ENCODE measurements around the gene ZIC1.

The ZIC1 gene

DNA sequence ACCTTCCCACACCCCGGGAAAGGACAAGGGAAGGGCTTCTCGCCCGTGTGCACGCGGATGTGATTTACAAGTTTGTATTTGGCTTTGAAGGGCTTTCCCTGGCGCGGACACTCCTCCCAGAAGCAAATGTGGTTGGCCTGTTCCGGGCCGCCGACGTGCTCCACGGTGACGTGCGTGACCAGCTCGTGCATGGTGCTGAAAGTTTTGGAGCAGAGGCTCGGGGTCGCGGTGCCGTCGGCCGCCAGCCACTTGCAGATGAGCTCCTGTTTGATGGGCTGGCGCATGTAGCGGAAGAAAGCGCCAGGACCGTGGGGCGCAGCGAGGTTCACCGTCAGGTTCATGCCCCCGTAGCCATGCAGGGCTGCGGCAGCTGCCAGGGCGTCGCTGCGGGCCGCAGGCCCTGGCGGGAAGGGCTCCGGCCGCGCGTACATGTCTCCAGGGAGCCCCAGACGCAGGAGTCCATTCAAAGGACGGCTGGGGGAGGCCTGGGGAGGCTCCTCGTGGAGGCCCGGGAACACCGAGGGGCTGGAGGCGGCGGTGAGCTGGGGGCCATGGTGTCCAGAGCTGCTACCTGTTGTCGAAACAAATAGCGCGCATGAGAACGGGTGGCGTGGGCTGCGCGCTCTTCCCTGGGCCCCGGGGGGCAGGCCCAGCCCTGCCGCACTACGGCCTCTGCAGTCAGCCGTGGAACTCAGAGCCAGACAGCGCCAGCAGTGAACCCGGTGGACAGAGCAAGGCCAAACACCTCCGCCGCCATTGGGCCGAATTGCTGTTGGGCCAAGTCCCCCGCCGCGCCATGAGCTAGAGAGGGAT lies 13.1 kb upstream of the ZIC1 start:
- FAIRE-seq, result no peak

DNA sequence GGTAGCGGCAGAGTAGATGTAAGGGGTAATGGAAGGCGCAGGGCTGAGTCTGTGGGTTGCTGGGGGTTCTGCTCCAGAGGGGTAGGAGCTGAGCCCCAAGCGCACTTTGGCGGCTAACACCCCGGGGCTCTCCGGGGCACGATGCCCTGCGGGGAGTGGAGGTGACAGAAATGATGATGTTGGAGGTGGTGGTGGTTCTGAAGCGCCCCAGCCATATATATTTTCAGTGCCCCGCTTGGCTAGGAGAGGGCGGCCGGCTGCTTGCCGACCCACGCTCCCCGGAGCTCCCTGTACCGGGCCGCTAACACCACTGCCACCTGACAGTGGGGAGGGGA lies 12.5 kb upstream of the ZIC1 start:
- no peak for FAIRE-seq

DNA sequence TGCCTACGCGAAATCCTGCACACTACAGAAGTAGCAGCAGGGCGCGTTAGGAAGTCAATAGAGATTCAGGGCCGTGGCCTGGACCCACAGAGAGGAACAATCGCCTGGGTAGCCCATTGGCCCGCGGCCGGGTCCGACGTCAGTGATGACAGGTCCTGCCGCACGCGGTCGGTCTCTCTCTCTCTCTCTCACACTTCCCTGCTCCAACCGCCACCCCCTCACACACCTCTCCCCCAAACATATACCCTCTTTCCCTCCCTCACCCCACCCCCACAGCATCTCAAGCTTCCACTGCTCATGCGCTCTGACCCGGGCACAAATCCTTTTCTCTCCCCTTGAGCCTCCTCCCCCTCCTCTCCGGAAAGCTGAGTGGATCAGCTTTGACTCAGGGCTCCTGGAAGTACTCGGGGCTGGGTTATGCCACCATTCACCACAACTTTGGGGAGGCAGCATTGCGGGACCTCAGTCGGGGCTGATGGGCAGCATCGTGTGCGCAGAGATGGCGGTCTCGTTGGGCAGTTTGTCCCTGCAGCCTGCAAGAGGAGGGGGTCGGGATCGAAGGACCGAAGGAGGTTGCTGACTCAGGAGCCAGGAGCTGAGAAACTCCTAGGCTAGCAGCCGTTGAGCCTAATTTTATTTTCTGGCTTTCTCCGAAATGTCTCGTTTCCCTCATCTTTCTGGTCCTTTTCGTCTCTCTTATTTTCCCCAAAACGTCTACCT lies 11.8 kb upstream of the ZIC1 start:
- FAIRE-seq, result no peak

DNA sequence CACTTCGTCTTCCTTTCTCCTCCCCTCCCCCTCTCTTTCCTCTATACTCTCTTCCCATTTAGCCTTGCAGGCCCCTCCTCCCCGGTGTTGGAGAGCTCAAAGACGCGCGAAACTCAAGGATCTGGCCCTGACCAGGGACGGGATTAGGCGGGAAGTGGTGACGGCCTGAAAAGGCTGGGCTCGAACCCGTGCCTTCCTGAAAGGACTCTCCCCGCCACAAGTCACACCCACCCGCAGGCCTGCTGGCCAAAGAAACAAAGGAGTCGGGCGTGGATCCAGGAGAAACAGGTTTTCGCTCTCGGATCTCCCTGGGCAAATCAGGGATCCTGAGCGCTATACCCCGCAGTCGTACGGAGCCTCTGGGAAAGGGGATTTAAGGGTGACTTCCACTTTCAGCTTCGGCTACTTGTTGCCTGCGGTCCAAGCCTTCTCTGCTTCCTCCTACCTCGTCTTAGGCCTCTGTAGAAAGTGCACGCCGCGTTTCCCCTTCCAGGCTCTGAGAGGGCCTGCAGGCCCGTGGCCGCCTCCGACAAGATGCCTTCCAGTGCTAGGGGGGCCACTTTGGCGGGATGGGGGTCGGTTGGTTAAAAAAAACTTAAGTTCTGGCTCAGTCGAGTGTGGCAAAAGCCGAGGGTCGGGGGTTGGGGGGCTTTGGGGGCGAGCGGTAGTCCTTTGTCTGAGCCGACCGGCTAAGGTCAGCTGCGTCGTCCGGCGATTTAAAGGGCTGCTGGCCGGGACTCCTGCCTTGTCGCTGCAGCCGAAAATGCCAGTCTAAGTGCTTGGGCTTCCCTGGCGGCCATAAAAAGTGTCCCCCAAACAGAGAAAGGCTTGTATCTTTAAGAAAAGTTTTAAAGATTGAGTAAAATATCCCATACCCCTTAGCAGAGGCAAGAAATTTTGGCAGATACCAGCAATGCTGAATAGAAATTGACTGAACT lies 11.0 kb upstream of the ZIC1 start:
- FAIRE-seq, result no peak

DNA sequence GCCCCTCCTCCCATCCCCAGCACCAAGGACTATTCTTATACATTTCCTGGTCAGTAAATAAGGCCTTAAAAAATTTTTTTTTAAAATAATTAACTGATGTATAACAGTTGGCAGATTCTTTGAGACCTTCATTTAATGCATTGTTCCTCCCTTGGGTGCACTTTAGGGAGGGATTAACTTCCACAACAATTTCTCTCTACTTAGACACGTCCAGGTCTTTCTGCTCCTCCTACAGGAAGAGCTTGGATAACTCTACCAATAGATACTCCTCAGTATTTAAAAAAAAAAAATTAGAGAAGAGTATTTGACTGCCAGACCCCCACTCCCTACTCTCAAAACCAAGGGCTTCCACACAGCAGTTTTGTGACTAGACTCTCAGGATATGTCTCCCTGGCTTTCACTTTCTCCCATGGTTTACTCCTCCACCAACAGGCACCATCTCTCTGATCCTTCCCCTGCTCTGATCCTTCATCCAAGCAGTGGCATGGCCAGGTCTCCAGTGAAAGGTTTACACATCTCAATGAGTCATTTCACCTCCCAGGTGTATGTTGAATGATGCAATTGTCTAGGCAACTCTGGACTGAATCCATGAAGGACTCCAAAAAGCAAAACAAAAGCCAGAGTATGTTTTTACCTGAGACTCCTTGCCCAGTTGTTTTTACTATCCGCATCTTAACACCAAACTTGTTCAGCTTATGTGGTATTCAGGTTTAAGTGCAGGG lies 10.2 kb upstream of the ZIC1 start:
- FAIRE-seq, result no peak

DNA sequence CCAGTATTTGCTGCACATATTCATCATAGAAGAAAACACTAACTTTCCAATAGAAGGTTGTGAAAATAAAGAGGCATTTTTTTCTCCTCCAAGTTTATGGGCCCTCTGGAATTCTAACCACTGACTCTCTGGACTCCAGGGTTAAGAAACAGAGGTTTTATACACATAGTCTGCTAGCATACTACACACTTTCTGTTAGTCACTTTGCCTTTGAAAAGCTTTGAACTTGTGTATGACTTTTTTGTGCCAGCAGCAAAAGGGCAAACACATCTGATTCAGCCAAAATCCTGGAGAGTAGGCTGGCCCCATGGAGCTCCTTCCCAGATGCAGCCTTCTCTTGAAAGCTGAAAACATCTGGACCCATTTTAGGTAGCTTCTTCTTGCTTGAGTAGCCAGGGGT lies 9.1 kb upstream of the ZIC1 start:
- no peak for FAIRE-seq

DNA sequence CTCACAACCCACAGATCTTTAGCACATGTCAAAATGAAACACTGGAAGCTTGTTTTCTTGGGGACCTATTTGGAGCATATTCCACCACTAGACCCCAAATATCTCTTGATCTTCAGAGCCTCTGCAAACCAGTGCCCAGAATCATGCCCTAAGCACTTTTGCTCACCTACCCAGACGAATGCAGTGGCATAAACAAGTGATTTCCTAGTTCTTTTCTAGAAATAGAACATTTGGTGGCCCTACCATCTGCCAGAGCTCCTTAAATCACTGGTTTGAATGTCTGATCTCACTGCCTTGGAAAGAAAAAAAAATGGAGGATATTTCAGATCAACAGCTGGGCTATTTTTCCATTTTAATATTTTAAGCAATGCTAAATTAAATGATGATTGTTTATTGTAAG lies 8.2 kb upstream of the ZIC1 start:
- FAIRE-seq, result no peak

DNA sequence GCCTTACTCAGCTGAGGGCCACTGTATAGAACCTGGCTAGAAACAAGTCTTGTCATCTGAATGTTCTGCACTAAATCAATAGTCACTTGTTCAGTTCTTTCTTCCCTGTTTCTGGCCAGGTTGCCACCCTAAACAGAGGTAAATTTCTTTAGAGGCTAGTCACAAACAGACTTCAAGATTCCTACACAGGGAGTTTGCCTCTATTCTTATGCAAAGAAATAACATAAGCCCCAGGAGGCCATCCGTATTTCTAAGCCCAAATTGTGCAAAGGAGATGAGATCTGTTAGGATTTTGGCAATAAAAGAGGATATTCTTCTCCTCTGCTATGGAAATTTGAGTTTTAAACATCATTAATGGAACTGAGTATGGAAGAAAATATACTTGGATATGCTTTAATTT lies 7.7 kb upstream of the ZIC1 start:
- no peak for FAIRE-seq

DNA sequence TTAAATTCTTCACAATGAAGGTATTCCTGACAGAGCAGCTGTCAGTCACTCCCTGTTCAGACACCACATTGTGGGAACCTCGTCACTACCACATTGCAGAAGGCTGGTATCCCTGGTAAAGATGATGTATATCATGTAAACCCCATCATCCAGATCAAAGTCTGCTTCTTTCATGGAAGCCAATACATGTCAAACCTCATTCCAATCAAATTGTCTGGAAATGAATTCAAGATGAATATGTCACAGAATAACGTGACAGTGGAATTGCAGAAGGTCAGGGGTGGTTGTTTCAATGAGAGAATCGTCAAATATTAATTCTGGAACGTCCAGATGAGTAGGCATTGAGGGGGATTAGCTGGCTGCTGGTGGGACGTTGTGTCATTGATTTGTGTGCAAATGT lies 7.0 kb upstream of the ZIC1 start:
- FAIRE-seq, result no peak

DNA sequence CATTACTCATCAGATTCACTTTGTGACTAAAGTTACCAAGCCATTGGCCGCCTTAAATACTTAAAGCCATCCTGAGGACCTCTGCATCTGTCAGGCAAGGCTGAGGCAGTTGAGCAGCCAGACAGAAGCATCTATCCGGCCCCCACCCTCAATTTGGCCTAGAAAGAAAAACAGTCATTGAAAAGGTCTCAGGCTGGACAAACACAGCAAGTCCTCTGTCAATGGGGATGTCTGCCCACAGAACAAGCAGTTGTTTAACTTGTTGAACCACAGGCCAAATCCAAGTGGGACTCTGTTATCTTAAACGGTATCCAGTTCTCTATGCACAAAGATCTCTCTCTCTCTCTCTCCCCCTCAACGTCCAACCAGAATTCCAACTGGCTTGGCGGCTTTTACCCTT lies 5.7 kb upstream of the ZIC1 start:
- FAIRE-seq, result no peak

DNA sequence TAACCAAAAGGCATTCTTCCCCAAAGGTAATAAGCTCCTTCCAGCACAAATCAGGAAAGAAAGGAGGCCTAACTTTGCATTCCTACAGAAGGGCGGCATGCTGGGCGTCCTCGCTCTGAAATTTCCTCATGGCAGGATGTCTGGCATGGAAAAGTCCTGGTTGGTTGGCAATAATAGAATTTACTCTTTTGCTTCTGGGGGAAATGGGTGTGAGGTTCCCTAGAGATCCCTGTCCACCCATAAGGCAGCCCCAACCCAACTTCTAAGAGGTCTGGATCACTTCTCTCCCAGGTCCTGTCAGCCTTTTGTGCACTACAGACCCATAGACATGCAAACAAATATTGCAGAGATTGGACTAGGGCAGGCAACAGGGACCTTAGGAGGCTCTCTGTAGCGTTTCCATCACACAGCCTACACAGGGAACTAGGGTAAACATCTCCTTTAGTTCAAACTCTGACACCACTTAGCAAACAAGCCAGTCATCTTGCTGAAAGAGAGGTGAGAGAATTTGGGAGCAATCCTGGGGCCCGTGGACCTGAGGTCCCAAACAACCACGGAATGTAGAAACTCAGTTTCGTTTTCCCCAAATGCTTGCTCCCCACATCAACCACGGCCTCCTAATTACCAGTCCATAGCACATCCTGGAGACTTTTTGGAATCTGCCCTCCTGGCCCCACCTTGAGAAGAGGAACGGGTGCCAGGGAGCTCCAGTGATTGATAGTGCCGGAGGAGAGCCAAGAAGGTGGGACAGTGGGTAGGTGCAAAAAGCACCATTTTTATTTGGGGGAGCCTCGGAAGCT lies 5.0 kb upstream of the ZIC1 start:
- FAIRE-seq, result no peak

DNA sequence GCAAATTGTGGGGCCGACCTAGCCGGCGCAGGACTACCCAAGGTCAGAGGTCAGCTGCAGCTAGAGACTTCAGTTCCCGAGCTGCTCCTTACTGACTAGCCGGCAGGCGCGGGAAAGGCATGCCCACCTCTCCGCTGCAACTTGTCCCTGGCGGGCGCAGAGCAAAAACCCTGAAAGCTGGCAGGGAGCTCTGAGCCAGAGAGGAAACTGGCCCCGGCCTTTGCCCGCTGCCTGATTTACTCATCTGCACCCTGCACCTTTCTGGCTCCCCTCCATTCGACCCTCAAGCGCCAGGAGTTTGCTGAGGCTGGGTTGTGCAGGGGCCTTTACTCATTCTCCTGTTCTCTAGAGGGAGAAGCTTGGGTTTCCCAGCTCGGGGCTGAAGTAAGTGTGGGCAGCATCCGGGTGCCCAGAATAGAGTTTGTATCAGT lies 4.3 kb upstream of the ZIC1 start:
- no peak for FAIRE-seq

DNA sequence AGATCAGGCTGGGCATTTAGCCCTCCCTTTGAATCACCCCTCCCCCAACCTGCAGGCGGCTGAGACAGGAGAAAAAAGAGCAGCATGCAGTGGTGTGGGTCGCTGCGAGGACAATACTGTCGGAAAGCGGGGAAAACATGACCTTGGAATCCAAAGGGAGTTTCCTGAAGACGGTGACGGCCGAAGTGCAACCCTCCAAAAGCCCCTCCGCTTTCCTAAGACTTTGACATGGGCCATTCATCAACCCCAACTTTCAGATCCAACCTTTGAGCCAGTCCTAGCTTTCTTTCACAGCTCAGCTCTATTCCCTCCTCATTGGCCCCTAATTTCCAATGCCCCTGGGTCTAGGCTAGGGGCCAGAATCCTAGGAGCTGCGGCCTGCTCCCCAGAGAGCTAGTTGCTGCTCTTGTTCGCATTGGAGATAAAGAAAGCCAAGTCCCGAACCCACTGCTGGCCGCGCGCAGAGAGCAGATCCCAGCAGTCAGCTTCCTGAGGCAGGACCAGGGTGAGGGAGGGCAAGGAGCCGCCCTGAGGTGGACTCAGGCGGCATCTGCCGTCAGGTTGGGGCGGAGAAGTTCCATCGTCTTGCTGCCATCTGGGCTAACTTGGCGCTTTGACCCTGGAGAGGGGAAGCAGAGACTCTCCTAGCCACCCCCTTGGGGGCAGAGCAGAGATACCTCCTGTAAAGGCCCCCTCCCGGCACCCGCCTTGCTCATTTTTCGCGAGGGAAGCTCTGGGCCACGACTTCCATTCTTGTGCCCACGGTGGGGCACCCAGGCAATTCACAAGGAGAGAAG lies 3.7 kb upstream of the ZIC1 start:
- FAIRE-seq, result no peak

DNA sequence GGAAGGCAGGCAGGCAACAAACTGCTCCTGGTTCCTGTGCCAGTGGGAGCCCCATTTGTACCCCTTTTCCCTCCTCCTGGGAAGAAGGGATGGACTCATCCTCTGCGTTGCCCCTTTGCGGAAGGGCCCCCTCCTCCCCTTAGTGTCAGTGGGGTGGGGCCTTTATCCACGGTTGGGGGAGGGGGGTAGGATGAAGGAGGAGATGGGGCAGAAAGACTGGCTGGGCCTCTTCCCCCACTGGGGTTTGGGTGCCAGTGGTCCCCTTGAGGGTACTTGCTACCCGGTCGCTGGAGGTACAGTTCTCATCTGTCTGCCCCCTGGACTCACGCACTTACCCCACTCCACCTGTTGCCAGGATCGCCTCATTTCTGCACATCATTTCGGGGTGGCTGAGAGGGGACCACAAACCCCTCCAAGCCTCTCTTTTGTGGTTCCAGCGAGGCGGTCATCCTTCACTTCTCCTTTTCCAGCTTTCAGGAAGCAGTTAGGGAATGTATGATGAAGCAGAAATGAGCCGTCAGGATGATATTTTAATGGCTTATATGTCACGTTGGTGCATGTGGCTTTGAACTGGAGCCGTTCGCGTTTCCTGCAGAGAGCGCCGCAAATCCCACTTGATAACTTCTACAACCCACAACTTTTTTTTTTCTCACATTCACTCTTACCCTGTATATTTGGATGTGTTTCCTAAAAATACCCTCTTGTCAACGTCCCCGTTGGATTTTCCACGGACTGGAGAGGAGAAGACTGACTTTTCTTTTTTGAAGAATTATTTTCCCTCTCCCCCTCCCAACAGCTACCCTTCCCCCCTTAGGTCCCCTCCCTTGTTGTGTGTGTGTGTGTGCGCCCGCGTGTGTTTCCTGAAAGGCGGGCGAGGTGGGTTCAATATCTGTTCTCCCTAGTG lies 2.9 kb upstream of the ZIC1 start, which contains the start of gene ZIC4:
Gene ZIC4 (minus strand): TSS at position 516 of the 904 bp plus-strand sequence. CDS start 3,746 bp downstream, outside the sequence.
- FAIRE-seq, result no peak

DNA sequence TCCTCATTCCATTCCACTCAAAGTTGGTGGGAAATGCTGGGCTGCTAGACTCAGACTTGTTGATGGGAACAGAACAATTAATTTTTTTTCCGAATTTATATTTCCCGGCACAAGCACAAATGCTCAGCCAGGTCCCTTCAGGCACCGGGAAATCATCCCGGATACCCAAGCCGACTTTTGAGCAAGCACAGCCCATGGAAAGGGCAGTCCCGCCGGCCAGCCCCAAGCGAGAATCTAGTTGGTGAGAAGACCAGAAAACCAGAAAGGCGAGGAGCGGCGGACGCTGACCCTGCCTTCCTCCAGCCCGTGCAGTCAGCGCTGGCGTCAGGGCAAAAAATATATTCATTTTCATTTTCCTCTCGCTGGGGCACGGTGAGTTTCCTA lies 2.1 kb upstream of the ZIC1 start:
- FAIRE-seq, result no peak

DNA sequence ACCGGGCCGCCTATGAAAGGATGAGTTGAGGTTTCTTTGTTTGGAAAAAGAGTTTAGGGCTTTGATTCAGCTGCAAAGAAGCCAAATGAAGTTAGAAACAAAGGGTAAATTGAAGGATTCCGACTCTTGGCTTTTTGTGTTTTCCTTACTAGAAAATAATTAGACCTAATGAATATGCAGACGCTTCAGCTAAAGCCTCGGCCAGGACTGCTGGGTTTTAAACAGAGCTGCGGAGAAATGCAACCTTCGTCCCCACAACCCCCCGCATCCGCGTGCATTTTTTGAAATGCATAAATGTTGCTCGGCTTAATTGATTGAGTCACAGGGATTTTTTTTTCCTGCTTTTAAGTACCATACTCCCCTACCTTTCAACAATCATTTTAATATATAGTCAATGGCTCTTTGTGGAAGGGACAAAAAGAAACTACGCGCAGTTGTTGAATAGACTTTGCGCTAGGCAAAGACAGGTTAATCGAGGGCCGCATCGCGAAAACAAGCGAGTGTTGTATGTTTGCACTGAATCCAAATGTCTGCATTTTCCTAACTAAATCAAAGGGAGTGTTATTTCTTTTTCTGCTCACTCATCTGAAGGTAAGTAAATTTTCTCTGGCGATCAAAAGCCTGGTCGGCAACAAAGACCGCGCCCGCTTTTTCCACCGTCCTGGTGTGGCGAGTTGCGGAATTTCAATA lies 1.5 kb upstream of the ZIC1 start:
- FAIRE-seq, result no peak

DNA sequence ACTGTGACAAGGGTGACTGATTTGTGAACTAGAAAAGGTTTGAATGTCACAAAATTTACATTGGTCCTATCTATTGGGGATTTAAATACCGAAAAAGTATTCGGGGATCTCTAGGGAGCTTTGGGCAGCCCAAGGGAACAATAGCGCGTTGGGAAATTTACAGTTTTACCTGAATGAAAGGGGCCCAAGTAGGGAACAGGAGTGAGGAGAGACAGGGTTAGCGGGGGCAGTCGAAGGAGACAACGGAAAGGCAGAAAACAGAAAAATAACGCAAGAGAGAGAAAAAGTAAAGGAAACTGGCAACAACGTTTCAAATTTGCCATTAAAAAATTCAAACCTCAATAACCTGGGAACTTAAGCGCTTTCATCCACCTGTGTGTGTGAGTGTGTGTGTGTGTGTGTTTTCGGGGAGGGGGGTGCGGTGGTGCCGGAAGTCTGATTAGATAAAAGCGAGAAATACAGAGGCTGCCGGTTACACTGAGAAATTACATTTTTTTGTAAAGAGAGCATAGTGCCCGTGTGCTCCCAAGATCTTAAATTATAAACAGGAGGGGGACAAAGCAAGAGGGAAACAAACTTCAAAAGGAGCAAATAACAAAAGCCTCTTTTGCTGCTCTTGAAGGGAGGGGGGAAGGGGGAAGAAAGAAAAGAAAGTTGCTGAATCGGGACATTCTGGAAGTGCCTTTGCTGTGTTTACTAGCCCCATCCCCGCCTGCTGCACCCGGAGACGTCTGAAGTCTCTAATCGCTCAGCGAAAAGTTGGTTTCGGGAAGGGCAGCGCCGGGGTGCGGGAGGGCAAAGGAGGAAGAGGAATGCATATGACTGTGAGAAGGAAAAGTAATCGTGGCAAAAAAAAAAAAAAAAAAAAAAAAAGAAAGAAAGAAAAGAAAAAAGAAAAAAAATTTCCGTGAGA lies 721 bp upstream of the ZIC1 start:
- FAIRE-seq, result no peak

DNA sequence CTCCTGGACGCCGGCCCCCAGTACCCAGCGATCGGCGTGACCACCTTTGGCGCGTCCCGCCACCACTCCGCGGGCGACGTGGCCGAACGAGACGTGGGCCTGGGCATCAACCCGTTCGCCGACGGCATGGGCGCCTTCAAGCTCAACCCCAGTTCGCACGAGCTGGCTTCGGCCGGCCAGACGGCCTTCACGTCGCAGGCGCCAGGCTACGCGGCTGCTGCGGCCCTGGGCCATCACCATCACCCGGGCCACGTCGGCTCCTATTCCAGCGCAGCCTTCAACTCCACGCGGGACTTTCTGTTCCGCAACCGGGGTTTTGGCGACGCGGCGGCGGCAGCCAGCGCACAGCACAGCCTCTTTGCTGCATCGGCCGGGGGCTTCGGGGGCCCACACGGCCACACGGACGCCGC lies 956 bp downstream of the ZIC1 start:
- no peak for FAIRE-seq
